HG03460 (cell line): ENCODE data around the gene SECTM1.

Experiments used
- ATAC-seq: cut with Tn5 transposase; IDR thresholded peaks from one replicate; pipeline ENCODE4 v1.9.1; 2021; ENCODE audit not compliant: unreplicated experiment

SECTM1 gene

DNA sequence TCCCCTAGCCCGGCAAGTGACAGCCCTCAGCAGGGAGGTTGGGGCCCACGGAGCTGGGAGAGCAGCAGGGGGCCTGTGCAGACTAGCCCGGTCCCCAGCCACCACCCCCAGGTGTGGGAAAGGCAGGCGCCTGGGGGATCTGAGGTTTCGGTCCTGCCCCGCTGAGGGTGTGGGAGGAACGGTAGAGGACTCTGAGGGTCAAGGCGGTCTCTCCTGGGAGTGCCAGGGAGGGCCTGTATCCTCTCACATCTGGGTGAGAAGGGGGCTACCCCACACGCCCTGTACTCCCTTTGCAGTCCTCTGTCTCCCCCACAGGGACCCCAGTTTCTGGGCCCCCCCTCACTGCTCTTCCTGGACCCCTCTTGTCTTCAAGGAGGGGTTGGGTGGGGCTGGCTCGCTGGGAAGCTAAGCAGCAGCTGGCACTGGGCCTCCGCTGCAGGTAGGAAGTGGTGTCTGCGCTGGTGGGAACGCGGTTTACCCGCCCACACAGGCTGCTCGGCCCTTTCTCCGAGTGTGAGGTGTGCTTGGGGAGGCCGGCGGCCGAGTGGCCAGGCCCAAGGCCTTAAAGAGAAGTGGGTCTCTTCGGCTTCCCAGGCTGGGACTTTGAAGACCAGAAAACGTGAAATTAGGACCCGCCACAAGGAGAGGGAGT lies 31.5 kb downstream of the SECTM1 start:
- ATAC-seq, result no peak

DNA sequence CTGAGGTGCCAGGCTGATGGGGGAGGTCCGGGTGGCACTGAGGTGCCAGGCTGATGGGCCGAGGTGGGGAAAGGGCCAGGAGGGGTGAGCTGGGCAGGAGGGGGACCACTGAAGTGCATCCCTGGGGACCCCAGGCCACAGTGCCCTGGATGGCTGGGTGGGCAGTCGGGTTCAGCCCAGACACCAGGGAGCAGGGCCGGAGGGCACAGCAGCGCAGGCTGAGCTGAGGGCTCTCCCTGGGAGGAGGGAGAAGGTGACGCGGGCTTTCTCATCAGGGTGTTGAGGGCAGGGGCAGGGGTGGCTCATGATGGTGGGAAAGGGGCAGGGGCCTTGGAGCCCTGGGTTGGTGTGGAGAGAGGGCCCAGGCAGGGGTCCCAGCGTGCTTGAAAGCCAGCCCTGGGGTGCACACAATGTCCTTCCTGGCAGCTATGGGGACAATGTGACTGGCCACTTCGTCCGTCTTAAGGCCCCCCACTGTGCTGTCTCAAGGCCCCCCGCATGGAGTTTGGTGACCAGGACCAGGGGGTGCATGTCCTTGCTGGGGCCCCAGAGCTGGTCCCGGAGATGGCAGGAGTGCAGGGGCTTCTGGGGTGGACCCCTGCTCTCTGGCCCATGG lies 32.2 kb downstream of the SECTM1 start:
- no peak for ATAC-seq

DNA sequence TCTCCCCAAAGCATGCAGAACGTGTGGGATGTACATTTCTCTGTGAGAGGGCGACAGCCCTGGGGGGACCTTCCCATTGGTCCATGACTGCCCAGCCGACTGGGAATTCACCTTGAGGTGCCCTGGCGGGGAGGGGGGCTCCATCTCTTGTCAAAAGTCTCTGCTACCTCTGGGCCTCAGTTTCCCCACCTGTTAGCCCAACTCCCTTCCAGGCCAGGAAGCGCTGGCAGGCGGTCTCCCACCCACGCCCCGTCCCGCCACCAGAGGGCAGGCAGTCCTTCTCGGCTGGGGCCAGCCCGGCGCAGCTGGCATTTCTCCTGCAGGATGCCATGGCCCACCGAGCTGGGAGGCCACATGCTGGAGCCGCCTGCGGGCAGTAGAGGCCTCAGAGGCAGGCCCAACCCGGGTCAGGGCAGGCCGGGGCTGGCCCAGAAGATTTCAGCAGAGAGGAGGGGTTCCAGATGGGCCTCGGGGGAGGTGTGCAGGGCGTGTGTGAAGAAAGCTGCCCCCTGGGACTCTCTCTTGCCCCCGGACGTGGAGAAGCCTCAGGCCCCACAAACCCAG lies 32.8 kb downstream of the SECTM1 start:
- no peak for ATAC-seq

DNA sequence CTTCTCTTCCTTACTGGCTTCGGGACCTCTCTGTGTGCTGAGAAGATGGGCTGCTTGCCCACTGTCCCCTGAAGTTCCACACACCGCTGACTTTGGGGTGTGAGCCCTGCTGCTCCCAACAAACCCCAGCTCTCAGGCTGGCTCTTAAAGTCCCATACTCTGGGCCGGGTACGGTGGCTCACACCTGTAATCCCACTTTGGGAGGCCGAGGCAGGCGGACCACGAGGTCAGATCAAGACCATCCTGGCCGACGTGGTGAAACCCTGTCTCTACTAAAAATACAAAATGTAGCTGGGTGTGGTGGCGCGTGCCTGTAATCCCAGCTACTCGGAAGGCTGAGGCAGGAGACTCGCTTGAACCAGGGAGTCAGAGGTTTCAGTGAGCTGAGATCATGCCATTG lies 33.3 kb downstream of the SECTM1 start:
- no peak for ATAC-seq

DNA sequence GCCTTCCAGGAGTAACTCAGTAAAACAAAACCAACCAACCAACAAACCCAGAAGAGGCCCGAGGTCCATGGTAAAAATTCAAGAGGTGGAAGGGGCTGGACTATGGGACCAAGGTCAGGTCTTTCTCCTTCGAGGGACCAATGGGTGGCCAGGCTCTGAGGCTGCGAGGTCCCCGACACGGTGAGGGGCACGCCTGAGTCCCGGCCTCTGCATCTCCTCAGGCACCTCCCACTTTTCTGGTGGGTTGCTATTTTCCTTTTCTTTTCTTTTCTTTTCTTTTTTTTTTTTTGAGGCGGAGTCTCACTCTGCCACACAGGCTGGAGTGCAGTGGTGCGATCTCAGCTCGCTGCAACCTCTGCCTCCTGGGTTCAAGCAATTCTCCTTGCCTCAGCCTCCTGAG lies 34.1 kb downstream of the SECTM1 start:
- ATAC-seq, result no peak

DNA sequence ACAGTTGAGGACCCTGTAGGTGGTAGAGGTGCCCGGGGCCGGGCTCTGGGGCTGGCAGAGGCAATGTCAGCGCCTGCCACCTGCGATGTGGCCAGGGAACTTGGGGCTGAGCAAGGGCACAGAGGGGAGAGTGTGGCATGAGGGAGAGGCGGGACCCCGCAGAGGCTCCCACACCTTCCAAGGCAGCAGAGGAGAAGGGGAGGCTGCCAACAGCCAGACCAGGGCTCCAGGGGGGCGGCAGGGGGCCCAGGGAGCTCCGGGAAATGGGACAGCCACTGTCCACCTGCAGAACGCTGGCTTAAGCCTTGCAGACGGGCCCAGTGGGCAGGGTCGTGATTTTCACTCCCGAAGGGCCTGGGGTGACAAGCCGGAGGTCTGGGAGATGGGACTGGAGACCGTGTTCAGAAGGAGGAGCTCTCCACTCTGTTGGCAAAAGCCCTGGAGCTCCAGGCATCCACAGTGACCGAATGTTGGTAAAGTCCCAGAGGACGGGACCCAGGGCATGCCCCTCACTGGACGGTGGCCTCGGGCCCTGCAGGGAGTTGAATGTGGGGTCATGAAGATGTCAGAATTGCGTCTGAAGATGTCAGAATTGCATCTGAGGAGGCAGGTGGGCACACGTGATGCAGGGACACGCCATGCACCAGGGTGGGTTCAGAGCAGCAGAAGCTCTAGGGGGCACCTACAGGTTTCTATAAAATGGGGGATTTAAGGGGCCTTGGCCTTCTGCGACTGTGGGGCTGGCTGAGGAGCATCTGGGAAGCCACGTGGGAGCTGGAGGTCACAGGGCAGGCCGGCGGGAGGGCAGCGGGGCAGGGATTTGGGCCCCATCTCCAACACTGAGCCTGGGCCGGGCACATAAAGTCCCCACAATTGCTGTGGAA lies 34.8 kb downstream of the SECTM1 start:
- ATAC-seq, result peak; percentile 8

DNA sequence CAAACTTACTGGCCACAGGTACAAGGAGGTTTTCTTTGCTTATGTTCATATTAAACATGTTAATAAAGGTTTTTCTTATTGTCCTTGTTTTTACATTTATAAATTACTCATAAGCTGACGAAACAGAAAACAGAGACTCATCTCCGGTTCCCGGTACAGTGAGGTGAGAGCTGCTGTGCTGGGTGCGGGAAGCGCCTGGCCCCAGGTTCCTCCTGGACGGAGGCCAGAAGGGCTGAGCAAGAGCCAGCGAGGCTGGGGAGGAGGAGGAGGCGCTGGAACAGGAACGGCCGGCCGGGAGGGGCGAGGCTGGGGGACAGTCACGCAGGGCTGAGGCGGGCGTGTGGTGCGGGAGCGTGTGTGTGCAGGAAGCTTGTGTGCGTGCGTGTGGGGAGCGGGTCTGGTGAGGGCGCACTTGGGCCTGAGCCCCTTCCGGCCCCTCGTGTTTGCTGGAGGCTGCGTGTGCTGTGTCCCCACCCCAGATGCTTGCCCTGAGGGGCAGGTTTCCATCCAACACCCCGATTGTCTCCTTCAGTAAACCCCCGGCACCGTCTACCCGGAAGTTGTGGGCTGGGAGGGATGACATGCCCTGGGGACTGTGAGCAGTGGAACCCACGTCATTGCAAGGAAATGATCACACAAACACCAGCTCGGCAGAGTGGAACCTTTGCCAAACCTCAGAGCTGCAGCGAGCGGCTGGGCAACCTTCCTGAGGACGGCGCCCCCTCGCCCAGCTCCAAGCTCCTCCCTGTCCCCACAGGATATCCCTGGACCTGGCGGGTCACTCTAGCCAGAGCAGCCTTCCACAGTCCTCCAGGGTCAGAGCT lies 35.6 kb downstream of the SECTM1 start:
- ATAC-seq, result peak; percentile 52

DNA sequence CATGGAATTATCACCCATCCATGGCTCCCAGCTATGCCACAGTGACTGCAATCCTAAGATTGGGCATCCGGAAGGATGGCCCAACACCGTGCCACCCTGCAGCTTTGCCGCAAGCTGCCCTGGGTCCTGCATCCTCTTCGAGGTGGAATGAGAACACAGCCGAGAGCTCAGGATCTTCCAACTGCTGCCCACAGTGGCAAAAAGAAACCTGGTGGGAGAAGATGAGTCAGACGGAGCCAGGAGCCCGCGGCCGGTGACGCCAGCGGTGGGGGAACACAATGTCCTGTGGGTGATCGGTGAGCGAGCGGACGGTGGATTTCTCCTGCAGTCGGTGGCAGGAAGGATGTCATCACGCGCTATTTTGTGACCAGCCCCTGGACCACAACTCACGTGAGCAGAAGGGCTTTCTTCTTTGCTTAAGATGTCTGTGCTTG lies 36.3 kb downstream of the SECTM1 start:
- no peak for ATAC-seq

DNA sequence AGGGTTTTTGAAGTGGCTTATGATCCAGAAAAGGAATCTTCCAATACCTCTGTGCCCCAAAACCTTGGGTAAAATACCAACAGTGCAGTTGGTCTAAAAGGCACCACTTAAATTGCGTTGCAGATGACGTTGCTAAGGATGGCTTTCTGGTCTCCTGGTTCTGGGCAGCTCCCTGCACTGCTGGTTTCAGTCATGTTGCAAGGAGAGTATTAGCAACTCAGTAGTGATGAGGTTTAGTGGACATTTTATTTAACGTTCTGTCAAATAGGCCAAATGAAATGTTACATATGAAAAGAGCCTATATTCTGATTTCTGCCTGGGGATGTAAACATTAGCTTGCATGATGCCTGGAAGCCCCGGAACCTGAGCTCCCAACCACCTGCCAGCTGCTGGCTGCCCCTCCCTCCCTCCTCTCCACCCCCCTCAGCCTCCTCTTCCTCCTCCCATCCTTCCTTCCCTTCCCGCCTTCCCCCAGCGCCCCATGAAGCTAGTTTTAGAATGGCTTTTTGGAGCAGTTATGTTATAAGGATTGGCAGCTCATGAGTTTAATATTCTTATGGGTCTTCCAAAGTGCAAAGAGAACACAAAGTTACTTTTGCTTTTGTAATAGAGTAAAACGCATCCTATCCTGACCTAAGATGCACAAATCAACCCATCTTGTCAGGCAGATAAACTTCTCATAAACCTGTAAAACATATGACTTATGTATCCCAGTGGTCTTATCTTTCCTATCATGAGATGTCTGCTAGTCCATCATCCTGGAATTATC lies 36.9 kb downstream of the SECTM1 start:
- no peak for ATAC-seq

DNA sequence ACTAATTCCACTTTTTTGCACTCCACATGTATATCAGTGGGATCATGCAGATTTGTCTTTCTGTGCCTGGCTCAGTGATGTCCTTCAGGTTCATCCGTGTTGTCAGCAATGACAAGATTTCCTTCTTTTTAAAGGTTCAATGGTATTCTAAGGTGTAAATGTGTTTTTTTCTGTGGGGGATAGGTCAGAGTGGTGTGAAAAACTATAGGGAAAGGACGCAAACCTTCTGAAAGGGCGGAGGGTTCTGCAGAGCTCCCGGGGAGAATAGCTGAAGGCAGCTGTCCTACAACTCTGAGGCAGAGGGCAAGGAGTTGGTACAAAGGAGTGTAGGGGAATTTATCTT lies 38.1 kb downstream of the SECTM1 start:
- ATAC-seq, result no peak

DNA sequence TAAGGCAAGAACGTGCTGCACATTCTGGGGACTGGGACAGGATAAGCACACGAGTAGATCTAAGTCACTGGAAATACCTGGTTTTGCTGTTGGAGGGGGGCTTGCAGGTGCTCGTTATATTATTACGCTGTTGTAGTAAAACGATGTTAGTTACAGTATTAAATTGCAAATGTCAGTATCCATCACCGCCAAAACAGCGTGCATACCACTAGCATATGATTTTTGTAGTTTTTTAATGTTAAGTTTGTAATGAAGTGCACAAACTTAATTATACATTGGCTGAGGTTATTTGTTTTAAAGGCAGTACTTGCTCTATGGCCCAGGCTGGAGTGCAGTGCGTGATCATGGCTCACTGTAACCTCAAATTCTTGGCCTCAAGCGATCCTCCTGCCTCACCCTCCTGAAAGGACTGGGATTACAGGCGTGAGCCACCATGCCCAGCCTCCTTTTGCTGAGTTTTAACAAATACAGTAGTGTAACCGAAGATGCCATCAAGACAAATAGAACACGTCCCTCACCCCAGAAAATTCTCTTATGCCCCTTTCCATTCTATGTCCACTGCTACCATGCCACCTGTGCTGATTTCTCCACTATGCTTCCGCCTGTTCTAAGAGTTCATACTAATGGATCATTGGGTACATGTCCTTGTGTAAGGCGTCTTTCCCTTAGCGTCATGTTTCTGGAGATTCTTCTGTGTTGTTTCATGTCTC lies 39.3 kb downstream of the SECTM1 start:
- ATAC-seq, result no peak

DNA sequence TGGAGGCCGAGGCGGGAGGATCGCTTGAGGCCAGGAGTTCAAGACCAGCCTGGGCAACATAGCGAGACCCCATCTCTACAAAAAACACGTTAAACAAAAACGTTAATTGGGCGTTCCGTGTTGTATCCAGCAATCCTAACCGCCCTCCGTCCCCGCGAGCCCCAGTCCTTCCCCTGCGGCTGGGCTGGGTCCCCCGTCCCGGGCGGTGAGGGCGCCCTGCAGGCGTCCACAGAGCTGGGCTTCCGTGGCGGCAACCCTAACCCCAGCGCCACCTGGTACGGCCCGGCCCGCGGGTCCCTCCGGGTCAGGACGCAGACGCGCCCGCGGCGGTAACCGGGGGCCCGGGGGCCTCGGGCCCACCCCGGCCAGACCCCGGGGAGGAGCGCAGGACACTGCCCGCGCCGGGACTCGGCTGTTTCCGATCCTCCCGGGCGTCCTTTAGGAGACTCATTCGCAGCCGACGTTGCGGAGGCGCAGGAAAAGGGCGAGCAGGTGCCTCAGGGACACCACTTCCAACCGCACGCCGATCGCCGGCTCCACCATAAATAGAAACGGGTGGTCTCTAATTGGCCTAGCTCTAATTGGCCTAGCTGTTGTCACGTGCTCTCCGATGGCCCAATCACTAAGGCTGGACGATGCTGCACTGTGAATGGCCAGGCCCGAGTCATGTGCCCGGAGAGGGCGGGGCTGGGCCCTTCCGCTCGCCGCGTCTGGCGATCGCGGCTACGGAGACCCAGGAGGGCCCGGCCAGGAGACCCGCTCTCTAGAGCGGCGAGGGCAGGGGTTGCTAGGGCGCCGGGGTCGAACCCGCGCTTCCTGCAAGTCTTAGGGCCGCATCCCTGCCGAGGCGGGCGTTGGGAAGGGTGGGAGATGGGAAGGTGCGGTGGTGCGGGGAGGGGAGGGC lies 41.1 kb downstream of the SECTM1 start:
- ATAC-seq, result peak; percentile 92

DNA sequence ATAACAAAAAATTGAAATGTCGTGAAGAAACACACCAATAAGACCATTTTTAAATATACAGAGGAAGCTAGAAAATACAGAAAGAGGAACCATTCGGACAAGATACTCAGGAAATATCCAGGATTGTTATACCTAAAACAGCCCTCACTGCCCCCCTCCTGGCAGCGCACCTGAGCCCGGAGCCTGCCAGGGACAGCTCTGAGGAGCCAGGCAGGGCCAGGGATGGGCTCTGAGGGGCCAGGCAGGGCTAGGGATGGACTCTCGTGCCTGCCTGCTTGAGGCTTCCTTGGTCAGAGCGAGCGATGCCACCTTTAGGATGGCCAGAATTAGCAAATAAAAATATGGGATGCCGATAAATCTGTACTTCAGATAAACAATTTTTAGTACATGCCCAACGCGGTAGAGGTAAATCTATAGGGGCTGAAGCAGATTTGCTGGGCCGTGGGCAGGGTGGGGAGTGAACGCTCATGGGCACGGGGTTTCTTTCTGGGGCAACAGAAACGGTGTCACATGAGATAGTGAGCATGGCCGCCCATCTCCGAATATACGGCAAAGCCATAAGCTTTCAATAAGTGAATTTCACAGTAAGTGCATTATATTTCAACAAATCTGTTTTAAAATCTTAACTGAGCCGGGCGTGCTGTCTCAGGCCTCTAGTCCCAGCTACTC lies 41.9 kb downstream of the SECTM1 start:
- no peak for ATAC-seq

DNA sequence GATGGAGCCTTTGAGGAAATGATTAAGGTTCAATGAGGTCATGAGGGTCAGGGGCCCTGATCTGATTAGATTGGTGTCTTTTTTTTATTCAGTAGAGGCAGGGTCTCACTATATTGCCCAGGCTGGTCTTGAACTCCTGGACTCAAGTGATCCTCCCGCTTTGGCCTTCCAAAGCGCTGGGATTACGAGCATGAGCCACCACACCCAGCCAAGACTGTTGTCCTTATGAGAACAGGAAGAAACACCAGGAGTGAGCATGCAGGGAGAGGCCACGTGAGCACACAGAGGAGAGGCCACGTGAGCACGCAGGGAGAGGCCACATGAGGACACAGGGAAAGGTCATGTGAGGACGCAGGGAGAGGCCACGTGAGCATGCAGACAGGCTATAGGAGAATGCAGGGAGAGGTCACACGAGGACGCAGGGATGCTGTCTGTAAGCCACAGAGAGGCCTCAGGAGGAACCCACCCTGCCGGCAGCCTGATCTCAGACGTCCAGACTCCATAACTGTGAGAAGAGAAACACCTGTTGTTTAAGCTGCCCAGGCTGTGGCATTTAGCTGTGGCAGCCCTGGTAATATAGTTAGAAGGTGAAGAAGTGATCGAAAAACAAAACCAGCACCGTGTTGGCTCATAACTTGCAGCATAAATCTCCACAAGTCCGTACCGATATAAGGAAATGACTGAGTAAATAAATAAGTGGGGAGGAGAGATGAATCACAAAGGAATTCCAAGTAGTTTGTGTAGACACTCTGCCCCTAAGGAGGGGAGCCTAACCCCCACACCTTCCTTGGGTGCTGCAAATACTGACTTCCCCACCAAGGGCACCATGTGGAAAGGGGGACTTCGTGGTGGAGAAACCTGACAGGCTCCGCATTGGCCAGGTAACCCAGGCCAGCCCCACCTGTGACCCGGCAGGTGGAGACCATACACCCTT lies 45.4 kb downstream of the SECTM1 start:
- ATAC-seq, result no peak

DNA sequence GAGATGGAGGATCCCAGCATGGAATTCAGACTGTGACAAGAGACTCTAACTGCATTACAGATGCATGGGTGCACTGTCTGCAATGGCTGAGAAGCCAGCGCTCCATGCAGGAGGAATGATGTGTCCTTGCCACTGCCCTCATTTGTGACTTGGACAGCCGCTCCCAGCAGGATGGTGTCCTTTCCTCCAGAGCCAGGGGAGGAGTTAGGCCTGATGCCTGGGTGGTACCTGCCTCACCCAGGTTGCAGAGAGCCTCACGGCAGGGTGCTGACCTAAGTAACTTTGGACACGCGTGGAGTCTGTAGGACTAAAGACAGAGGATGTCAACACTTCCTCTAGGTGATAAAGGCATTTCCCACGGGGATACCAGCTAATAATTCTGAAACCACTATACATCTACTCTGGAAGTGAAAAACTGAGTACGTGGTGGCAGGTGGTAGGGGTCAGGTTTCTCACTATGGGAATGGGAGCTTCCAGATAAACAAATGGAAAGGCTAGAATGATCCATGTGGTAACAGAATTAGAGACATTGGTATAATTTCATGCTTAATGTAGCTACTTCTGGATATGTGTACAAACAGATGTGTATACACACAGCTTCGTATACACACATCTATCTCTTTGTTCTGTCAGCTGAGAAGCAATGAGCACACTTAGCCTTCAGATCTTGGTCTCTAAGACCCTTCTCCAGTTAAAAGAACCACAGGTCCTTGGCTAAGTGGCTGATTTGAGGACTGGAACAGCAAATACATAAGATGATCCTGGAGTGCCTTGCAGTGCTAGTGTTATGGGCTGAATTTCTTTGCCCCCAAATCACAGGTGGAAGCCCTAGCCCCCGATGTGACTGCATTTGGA lies 46.3 kb downstream of the SECTM1 start:
- ATAC-seq, result no peak

DNA sequence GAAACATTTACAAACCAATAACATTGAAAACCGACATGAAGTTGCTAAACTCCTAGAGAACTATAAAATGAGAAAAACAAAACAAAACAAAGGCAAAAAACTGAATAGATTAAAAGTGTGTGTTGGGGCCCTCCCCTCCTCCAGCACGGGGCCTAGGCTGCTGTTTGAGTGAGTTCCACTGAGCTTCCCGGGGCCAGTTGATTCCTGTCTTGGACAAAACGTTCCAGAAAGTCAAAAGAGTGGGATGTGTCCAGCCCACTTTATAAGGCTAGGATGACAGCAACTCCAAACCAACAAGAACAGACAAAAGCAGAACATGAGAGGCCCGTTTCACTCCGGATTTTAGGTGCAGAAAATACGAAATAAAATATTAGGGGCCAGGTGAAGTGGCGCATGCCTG lies 48.4 kb downstream of the SECTM1 start:
- no peak for ATAC-seq
